BLaER1 (cell line): ENCODE measurements around the gene GKAP1.
"Not testable (repeated sequence)": the region's sequence is repeated elsewhere in the genome, so short reads cannot be mapped to it uniquely, and the experiment has no call there.

Experiments
- H3K27ac ChIP-seq: shearing (Covaris generic); formaldehyde crosslinking; 2 replicates; pipeline ENCODE4 v1.8.1; 2022
- H3K27me3 ChIP-seq: shearing (Covaris generic); formaldehyde crosslinking; 2 replicates; pipeline ENCODE4 v1.8.1; 2022
- H3K36me3 ChIP-seq: shearing (Covaris generic); formaldehyde crosslinking; 2 replicates; pipeline ENCODE4 v1.8.1; 2022
- H3K4me1 ChIP-seq: shearing (Covaris generic); formaldehyde crosslinking; 2 replicates; pipeline ENCODE4 v1.8.1; 2022
- H3K4me2 ChIP-seq: shearing (Covaris generic); formaldehyde crosslinking; 2 replicates; pipeline ENCODE4 v1.8.1; 2022
- H3K4me3 ChIP-seq: shearing (Covaris generic); formaldehyde crosslinking; 2 replicates; pipeline ENCODE4 v1.8.1; 2022
- H3K9ac ChIP-seq: shearing (Covaris generic); formaldehyde crosslinking; 2 replicates; pipeline ENCODE4 v1.8.1; 2022
- H3K9me3 ChIP-seq: shearing (Covaris generic); formaldehyde crosslinking; 2 replicates; pipeline ENCODE4 v1.8.1; 2022
- H4K20me1 ChIP-seq: shearing (Covaris generic); formaldehyde crosslinking; 2 replicates; pipeline ENCODE4 v1.8.1; 2022
- Cebpa-rat ChIP-seq: shearing (Covaris generic); IDR thresholded peaks from 2 replicates; pipeline ENCODE4 v1.8.1; 2022

Gene GKAP1

DNA sequence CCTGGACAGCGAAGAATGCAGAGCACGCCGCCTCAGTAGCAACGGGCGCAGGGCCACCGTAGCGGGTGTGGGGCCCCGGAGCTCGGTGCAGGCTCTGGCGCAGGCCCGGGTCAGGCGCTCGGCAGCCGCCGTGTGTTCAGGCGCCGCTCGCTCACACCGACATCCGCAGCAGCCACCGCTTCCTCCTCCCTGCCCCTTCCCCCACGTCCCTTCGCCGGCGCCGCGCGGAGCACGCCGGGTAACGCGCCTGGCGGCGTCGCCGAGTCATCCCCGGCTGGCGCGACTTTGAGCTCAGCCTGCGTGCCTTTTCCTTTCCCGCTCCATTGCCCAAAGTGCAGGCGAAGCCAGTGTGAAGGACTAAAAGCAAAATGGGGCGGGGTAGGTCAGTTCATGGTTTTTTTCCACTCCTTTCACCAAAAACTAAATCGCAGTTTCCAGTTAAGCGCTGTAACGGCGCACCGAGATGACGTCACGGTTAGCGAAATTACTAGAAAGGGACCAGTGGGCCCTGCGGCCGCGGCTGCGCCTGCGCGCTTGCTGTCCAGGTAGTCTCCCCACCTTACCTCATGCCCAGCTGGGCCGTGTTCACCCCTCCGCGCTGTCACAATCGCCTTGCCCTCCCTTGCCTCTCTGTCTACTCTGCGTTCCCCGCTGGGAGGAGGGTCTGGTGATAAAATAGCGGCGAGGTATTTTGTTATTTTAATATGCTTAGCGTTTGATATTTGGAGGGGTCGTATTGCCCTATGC lies 109.6 kb downstream of the GKAP1 start, which contains the start of gene UBQLN1:
UBQLN1 (minus strand) TSS at position 191 of the 747 bp plus-strand sequence. CDS start 279 bp downstream, outside the sequence.
- Histone ChIP-seq H3K9ac (peak within 1 kb of the TSS; percentile 98), H3K36me3 (peaks cover 12% of the 10 kb centered on the region; the same call in 1 of the 2 replicates), H3K4me3 (peak within 1 kb of the TSS; percentile 98), H3K4me1 (peaks cover 23% of the 10 kb centered on the region), H3K27ac (peak within 1 kb of the TSS; percentile 98), H3K27me3 (no peaks in the 10 kb centered on the region), H3K4me2 (peak within 1 kb of the TSS; percentile 90), H3K9me3 (peaks cover 11% of the 10 kb centered on the region; the same call in 1 of the 2 replicates), H4K20me1 (peaks cover 45% of the 10 kb centered on the region)
- TF ChIP-seq Cebpa-rat = no peak

DNA sequence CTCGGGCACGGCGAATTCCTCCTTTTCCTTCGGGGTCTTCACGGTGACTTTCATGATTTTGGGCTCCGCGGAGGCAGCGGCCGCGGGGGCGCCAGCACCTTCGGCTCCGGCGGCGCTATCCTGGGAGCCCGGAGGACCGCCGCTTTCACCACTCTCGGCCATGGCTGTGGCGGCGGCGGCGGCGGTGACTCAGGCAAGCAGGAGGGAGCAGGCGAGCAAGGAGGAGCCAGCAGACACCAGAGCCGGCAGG lies 110.1 kb downstream of the GKAP1 start:
- H4K20me1 ChIP-seq = peaks cover 50% of the 10 kb centered on the region
- H3K27ac ChIP-seq = peak overlapping the region; percentile 98
- H3K4me1 ChIP-seq = peaks cover 23% of the 10 kb centered on the region
- H3K9ac ChIP-seq = peak overlapping the region; percentile 98
- peaks cover 12% of the 10 kb centered on the region; the same call in 1 of the 2 replicates for H3K36me3 ChIP-seq
- H3K4me2 ChIP-seq = peak overlapping the region; percentile 90
- H3K27me3 ChIP-seq = no peaks in the 10 kb centered on the region
- TF ChIP-seq Cebpa-rat = no peak
- H3K4me3 ChIP-seq = peak overlapping the region; percentile 98
- peaks cover 11% of the 10 kb centered on the region; the same call in 1 of the 2 replicates for H3K9me3 ChIP-seq

DNA sequence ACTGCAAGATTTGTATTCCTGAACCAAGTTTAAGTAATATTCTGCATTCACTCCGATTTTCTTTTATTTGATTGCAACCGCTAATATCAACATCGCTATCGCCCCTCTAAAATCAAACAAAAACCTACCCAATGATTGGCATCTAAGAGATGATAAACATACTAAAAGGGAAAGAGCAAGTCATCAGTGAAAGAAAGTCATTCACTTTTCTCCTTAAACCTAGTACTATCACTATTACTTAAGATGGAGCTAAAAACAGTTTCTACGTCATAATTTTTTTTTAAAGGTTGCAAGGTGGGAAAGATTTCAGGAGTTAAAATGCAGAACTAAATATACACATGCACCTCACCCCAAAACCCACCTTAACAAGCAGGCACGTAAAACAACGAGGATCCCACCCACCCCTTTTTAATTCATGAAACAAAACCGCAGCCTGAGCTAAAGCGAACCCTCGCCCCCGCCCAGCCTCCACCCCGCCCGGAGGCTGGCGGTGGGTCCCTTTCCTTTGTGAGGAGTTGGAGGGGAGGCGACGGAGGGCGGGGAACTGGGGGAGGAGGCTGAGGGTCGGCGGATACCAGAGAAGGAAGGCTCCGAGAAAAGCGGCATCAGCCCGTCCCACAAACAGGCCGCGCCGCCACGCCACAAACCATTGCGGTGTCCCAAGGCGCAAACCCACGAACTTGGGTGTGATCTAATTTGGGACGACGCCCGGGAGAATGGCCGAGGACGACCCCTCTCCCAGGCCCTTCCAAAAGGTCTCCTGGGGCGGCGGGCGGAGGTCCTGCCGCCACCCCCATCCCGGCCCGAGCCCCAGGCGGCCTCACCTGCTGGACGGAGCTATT lies 110.7 kb downstream of the GKAP1 start:
- peaks cover 56% of the 10 kb centered on the region for H4K20me1 ChIP-seq
- peaks cover 11% of the 10 kb centered on the region; the same call in 1 of the 2 replicates for H3K9me3 ChIP-seq
- H3K4me3 ChIP-seq = peak overlapping the region; percentile 98
- TF ChIP-seq Cebpa-rat = no peak
- peak overlapping the region; percentile 90 for H3K4me2 ChIP-seq
- H3K36me3 ChIP-seq = peaks cover 12% of the 10 kb centered on the region; the same call in 1 of the 2 replicates
- H3K4me1 ChIP-seq = peaks cover 23% of the 10 kb centered on the region
- peak overlapping the region; percentile 98 for H3K9ac ChIP-seq
- peak overlapping the region; percentile 98 for H3K27ac ChIP-seq
- no peaks in the 10 kb centered on the region for H3K27me3 ChIP-seq

DNA sequence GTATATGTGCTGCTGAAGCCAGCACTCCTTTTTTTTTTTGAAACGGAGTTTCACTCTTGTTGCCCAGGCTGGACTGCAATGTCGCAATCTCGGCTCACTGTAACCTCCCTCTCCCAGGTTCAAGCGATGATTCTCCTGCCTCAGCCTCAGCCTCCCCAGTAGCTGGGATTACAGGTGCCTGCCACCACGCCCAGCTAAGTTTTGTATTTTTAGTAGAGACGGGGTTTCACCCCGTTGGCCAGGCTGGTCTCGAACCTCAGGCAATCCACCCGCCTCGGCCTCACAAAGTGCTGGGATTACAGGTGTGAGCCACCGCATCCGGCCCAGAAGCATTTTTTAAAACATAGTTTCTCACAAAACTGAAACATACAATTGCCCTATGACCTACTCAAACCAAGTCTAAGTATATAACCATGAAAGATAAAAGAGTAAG lies 112.3 kb downstream of the GKAP1 start:
- H3K4me1 ChIP-seq = peaks cover 23% of the 10 kb centered on the region
- peaks cover 72% of the 10 kb centered on the region for H4K20me1 ChIP-seq
- not testable (repeated sequence) for H3K27ac ChIP-seq, H3K27me3 ChIP-seq, H3K9ac ChIP-seq
- TF ChIP-seq Cebpa-rat = peak; percentile 49
- H3K4me3 ChIP-seq = peak overlapping the region; percentile 98; the same call in 1 of the 2 replicates
- peaks cover 11% of the 10 kb centered on the region; the same call in 1 of the 2 replicates for H3K9me3 ChIP-seq
- H3K36me3 ChIP-seq = peaks cover 16% of the 10 kb centered on the region; the same call in 1 of the 2 replicates
- H3K4me2 ChIP-seq = peak overlapping the region; percentile 90

DNA sequence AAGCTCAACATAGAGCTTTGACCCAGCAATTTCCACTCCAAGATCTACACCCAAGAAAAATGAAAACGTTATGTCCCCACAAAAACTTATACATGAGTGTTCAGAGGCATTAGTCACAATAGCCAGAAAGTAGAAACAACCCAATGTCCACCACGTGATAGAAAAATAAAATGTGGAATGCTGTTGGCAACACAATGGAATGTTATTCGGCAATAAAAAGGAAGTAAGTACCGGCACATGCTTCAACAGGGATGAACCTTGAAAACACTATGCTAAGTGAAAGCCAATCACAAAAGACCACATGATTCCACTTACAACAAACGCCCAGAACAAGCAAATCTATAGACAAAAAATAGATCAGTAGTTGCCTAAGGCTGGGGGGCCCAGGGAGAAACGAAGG lies 115.8 kb downstream of the GKAP1 start:
- TF ChIP-seq Cebpa-rat = no peak
- no peak overlapping the region for H3K9ac ChIP-seq
- H3K9me3 ChIP-seq = peaks cover 11% of the 10 kb centered on the region; the same call in 1 of the 2 replicates
- no peak overlapping the region for H3K27ac ChIP-seq
- peaks cover 14% of the 10 kb centered on the region for H3K4me1 ChIP-seq
- H3K4me3 ChIP-seq = no peak overlapping the region
- no peaks in the 10 kb centered on the region for H3K27me3 ChIP-seq
- peaks cover 100% of the 10 kb centered on the region for H4K20me1 ChIP-seq
- no peak overlapping the region for H3K4me2 ChIP-seq
- H3K36me3 ChIP-seq = peaks cover 41% of the 10 kb centered on the region

DNA sequence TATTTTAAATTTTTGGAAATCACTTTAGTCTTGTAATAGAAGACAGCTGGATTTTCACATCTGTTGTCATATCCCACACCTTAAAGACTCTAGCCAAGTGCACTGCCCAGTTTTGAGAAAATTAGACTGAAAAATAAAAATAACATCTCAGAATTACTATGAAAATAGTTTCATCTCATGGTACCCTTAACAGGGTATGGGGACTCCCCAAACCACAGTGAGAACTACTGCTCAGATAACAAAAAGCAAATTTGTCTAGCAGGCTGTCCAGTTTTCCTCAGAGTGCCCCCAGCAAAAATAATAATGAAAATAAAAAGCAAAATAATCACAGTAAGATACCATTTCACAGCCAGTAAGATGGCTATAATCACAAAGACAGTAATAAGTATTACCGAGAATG lies 116.3 kb downstream of the GKAP1 start:
- Histone ChIP-seq H3K36me3 (peaks cover 41% of the 10 kb centered on the region), H3K27me3 (no peaks in the 10 kb centered on the region), H3K9ac (no peak overlapping the region), H3K4me2 (no peak overlapping the region), H4K20me1 (peaks cover 100% of the 10 kb centered on the region), H3K4me3 (no peak overlapping the region), H3K27ac (no peak overlapping the region), H3K9me3 (peaks cover 11% of the 10 kb centered on the region; the same call in 1 of the 2 replicates), H3K4me1 (peaks cover 12% of the 10 kb centered on the region)
- no peak for TF ChIP-seq Cebpa-rat

DNA sequence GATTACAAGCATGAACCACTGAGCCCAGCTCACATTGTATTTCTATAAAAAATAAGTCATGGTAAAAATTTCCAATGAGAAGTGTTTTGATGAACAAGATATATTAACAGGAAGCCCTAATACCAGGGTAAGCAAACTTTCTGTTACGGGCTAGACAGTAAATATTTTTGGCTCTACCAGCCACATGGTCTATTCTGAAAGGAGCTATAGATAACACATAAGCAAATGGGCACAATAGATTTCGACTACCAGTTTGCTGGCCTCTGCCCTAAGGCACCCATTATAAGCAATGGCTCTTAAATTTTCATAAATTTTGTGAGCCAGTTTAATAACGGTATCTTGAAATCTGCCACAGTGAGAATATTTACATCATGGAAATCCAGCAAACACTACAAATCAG lies 118.0 kb downstream of the GKAP1 start:
- H3K4me3 ChIP-seq = no peak overlapping the region
- H4K20me1 ChIP-seq = peaks cover 100% of the 10 kb centered on the region
- peaks cover 33% of the 10 kb centered on the region for H3K36me3 ChIP-seq
- no peaks in the 10 kb centered on the region for H3K27me3 ChIP-seq
- no peak overlapping the region for H3K4me2 ChIP-seq
- no peak overlapping the region for H3K27ac ChIP-seq
- H3K9ac ChIP-seq = no peak overlapping the region
- TF ChIP-seq Cebpa-rat = no peak
- H3K4me1 ChIP-seq = no peaks in the 10 kb centered on the region; the same call in 1 of the 2 replicates
- peaks cover 3% of the 10 kb centered on the region; the same call in 1 of the 2 replicates for H3K9me3 ChIP-seq

DNA sequence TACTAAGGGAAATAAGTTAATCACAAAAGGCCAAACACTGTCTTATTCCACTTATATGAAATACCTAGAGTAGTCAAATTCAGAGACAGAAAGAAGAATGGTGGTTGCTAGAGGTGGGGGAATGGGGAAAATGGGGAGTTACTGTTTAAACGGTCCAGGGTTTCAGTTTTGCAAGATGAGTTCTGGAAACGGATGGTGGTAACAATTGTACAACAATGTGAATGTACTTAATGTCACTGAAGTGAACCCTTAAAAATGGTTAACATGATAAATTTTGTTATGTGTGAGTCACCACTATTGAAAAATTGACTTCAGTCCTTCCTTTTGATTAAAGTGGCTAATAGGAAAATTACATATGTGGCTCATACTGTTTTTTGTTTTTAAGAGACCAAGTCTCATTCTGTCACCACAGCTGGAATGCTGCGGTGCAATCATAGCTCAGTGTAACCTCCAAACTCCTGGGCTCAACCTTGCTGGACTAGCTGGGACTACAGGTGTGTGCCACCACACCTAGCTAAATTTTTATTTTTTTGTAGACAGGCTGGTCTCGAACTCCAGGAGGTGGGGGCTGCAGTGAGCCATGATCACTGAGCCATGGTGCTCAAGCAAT lies 118.5 kb downstream of the GKAP1 start:
- H3K27me3 ChIP-seq = no peaks in the 10 kb centered on the region
- no peak overlapping the region for H3K4me3 ChIP-seq
- no peak overlapping the region for H3K4me2 ChIP-seq
- peaks cover 30% of the 10 kb centered on the region for H3K36me3 ChIP-seq
- no peaks in the 10 kb centered on the region; the same call in 1 of the 2 replicates for H3K4me1 ChIP-seq
- H3K9me3 ChIP-seq = no peaks in the 10 kb centered on the region
- peaks cover 100% of the 10 kb centered on the region for H4K20me1 ChIP-seq
- TF ChIP-seq Cebpa-rat = no peak
- H3K27ac ChIP-seq = no peak overlapping the region
- H3K9ac ChIP-seq = no peak overlapping the region

DNA sequence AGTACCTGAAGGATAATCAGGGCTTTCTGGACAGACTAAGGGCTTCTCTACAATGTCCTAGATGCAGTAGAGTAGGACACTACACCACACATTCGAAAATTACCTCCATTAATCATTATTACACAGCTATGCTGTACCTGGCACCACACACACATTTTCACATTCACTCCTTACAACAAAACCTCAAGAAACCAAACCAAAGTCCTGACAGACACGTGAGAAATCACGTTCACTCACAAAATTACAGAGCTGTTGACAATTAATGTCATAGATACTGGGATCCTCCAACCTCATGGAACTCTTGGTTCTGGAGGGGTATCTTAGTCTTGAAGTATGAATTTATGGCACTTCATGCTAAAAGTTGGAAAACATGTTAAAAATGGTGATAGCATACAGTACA lies 126.1 kb downstream of the GKAP1 start:
- no peak for TF ChIP-seq Cebpa-rat
- Histone ChIP-seq H3K4me2 (no peak overlapping the region), H3K9ac (no peak overlapping the region), H3K4me1 (no peaks in the 10 kb centered on the region), H3K27me3 (no peaks in the 10 kb centered on the region), H3K27ac (no peak overlapping the region), H3K9me3 (0 out of 2 replicates have a peak, but pooled peaks cover 4% of the 10 kb centered on the region), H4K20me1 (peaks cover 100% of the 10 kb centered on the region), H3K4me3 (no peak overlapping the region), H3K36me3 (peaks cover 9% of the 10 kb centered on the region)
